ENCODE results near the gene SGO2.

- TF ChIP-seq, protein P1, sequence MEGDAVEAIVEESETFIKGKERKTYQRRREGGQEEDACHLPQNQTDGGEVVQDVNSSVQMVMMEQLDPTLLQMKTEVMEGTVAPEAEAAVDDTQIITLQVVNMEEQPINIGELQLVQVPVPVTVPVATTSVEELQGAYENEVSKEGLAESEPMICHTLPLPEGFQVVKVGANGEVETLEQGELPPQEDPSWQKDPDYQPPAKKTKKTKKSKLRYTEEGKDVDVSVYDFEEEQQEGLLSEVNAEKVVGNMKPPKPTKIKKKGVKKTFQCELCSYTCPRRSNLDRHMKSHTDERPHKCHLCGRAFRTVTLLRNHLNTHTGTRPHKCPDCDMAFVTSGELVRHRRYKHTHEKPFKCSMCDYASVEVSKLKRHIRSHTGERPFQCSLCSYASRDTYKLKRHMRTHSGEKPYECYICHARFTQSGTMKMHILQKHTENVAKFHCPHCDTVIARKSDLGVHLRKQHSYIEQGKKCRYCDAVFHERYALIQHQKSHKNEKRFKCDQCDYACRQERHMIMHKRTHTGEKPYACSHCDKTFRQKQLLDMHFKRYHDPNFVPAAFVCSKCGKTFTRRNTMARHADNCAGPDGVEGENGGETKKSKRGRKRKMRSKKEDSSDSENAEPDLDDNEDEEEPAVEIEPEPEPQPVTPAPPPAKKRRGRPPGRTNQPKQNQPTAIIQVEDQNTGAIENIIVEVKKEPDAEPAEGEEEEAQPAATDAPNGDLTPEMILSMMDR (IDR thresholded peaks at IDR 0.05) = no peak
- TF ChIP-seq POLR2A (IDR thresholded peaks at IDR 0.05) = no peak
These were observed 105.3 kb downstream of the SGO2 start for GRCh38 chr2:200631287-200631686.
